ENCODE data around the gene NUDT3.

- TF ChIP-seq PATZ1 (CRISPR knock-in tag; IDR thresholded peaks at IDR 0.05; ENCODE audit: borderline replicate concordance) (no peak), PPARA (CRISPR knock-in tag; IDR thresholded peaks at IDR 0.05; ENCODE audit: borderline replicate concordance) (no peak), OSR1 (CRISPR knock-in tag; IDR thresholded peaks at IDR 0.05) (no peak), TOX (CRISPR knock-in tag; IDR thresholded peaks at IDR 0.05; ENCODE audit: borderline replicate concordance) (no peak), ARNTL (CRISPR knock-in tag; IDR thresholded peaks at IDR 0.05; ENCODE audit: borderline replicate concordance, low read depth) (no peak), SNAI2 (CRISPR knock-in tag; IDR thresholded peaks at IDR 0.05) (no peak), ESRRG (CRISPR knock-in tag; IDR thresholded peaks at IDR 0.05) (no peak), CREB5 (CRISPR knock-in tag; IDR thresholded peaks at IDR 0.05; ENCODE audit: low read depth) (no peak), BACH2 (CRISPR knock-in tag; IDR thresholded peaks at IDR 0.05; ENCODE audit: borderline replicate concordance) (no peak), ZFP3 (CRISPR knock-in tag; IDR thresholded peaks at IDR 0.05) (no peak)
Measured at GRCh38 chr6:34267746-34268145, 124.7 kb downstream of the NUDT3 start.

Measured in SK-N-SH treated with all-trans-retinoic acid at 6 μM for 48 hours (cell line).